ENCODE results near the gene KLF9.

DNA sequence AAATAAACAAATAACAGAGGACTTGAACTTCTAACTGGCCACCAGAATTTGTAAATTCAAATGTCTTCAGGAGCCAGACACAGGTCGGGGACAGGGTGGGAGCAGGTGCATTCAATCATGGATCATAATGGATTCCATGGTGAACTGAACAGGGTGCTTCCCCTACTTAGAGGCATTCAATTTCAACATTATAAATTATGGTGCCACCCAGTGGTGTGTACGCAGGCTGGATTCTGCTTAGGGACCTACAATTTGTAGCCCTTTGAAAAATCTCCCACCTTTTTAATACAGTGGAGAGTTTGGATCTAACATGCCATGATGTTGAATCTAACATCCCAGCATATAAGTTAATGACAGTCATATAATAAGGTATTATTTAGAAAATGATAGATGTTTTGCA, 22.3 kb downstream of the KLF9 start:
- TF ChIP-seq, protein P1, sequence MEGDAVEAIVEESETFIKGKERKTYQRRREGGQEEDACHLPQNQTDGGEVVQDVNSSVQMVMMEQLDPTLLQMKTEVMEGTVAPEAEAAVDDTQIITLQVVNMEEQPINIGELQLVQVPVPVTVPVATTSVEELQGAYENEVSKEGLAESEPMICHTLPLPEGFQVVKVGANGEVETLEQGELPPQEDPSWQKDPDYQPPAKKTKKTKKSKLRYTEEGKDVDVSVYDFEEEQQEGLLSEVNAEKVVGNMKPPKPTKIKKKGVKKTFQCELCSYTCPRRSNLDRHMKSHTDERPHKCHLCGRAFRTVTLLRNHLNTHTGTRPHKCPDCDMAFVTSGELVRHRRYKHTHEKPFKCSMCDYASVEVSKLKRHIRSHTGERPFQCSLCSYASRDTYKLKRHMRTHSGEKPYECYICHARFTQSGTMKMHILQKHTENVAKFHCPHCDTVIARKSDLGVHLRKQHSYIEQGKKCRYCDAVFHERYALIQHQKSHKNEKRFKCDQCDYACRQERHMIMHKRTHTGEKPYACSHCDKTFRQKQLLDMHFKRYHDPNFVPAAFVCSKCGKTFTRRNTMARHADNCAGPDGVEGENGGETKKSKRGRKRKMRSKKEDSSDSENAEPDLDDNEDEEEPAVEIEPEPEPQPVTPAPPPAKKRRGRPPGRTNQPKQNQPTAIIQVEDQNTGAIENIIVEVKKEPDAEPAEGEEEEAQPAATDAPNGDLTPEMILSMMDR (IDR thresholded peaks at IDR 0.05), result no peak
- no peak for TF ChIP-seq POLR2A (IDR thresholded peaks at IDR 0.05)

Measured in ovary (tissue), 3 donors.